ENCODE measurements around the gene RNF41. TPM values are rescaled to one million over a fixed set of nuclear protein-coding genes. Genes with fewer than 3 reads are reported as not detected.

The RNF41 gene
- total and polyA plus RNA-seq, 2 donors (not counting 3 experiments of a cell fraction or from before 2014, with no cell fraction given), result 88.3 to 203 TPM

GRCh38 chr12:56205445-56205844, 16.3 kb downstream of the RNF41 start:
- peaks cover 17% of the 10 kb centered on the region for H3K4me1 ChIP-seq (ENCODE audit: control insufficient read depth, extremely low read depth, insufficient read depth, low read length)
- no peak overlapping the region for H3K4me2 ChIP-seq (ENCODE audit: insufficient read depth, low read length)
- H3K27ac ChIP-seq (ENCODE audit: insufficient read depth, low read depth, low read length), result no peak overlapping the region
- H3K9me3 ChIP-seq (replicated peaks; ENCODE audit: control insufficient read depth, insufficient read depth, low read length), result no peaks in the 10 kb centered on the region
- H3K27me3 ChIP-seq (ENCODE audit: control insufficient read depth in 2 of 2, insufficient read depth in 2 of 2, low read length in 2 of 2), result no peaks in the 10 kb centered on the region
- dilution Hi-C loops (cut with MboI; ENCODE audit: extremely low pct_ligation_motif_present, low sequenced_read_pairs) (no loop called here), intact Hi-C loops (cut with micrococcal nuclease) (no loop called here)
- no peak overlapping the region for H3K4me3 ChIP-seq (replicated peaks in 1 of 3; ENCODE audit: insufficient read depth in 1 of 3, low read depth in 1 of 3, low read length in 3 of 3)
- H2AFZ ChIP-seq (ENCODE audit: low read depth, low read length), result no peak overlapping the region
- H3K36me3 ChIP-seq (ENCODE audit: control insufficient read depth in 2 of 2, extremely low read depth in 1 of 2, insufficient read depth in 2 of 2, low read length in 2 of 2), result peaks cover 12 to 38% of the 10 kb centered on the region in 2 experiments
- H3K79me2 ChIP-seq (ENCODE audit: control insufficient read depth, insufficient read depth, low read length), result no peaks in the 10 kb centered on the region
- no peaks in the 10 kb centered on the region for H3K9me1 ChIP-seq (replicated peaks; ENCODE audit: control insufficient read depth, extremely low read depth, insufficient read depth, low read length)
- DNase-seq (ENCODE audit: low read depth, low spot score) (peak; percentile 65), FAIRE-seq (no peak)
- ChIA-PET POLR2A (interaction anchor here (1.4 to 2.8 kb wide), 2 partner anchors 16 to 87 kb away, joined by 3 to 12 read pairs; partner anchors contain the start of genes RNF41 and ZC3H10), CTCF (interaction anchor here (0.5 to 8.5 kb wide), 12 partner anchors 9 to 259 kb away, joined by 3 to 63 read pairs (median 6); partner anchors contain the start of genes ANKRD52, ESYT1, RNF41 and SMARCC2)
- H4K20me1 ChIP-seq (replicated peaks; ENCODE audit: control insufficient read depth, extremely low read depth, insufficient read depth, low read length), result no peaks in the 10 kb centered on the region
- no TSS peak for BruUV-seq (replicated peaks)
- H3K9ac ChIP-seq (replicated peaks; ENCODE audit: extremely low read depth, insufficient read depth, low read length), result no peak overlapping the region
- peak in 1 of 2 donors; percentile 31 for TF ChIP-seq CTCF (IDR thresholded peaks at IDR 0.05; ENCODE audit: extremely low read depth in 1 of 2, insufficient read depth in 1 of 2, low read depth in 1 of 2, low read length in 2 of 2)
- no peak for TF ChIP-seq POLR2AphosphoS5 (IDR thresholded peaks at IDR 0.05; ENCODE audit: insufficient read depth, low read depth, low read length)

- H3K79me2 ChIP-seq (ENCODE audit: control insufficient read depth, insufficient read depth, low read length), result no peaks in the 10 kb centered on the region
- TF ChIP-seq CTCF (IDR thresholded peaks at IDR 0.05; ENCODE audit: extremely low read depth in 1 of 2, insufficient read depth in 1 of 2, low read depth in 1 of 2, low read length in 2 of 2) (no peak), POLR2A (IDR thresholded peaks at IDR 0.05; ENCODE audit: low read depth, low read length) (no peak)
- no peaks in the 10 kb centered on the region for H3K9me1 ChIP-seq (replicated peaks; ENCODE audit: control insufficient read depth, extremely low read depth, insufficient read depth, low read length)
- H3K9ac ChIP-seq (replicated peaks; ENCODE audit: extremely low read depth, insufficient read depth, low read length), result no peak overlapping the region
- no peak overlapping the region for H3K4me2 ChIP-seq (ENCODE audit: insufficient read depth, low read length)
- ChIA-PET CTCF (interaction anchor here (2.2 to 8.5 kb wide), 4 partner anchors 8 to 260 kb away, joined by 10 to 63 read pairs (median 36); partner anchors contain the start of genes RNF41 and SMARCC2), POLR2A (interaction anchor here (2.8 kb wide), 1 partner anchor 17 kb away, joined by 12 read pairs; the partner anchor contains the start of gene RNF41)
- no peak for DNase-seq (ENCODE audit: low read depth, low spot score)
- H3K27ac ChIP-seq (ENCODE audit: insufficient read depth, low read depth, low read length), result no peak overlapping the region
- H3K4me3 ChIP-seq (replicated peaks in 1 of 3; ENCODE audit: insufficient read depth in 1 of 3, low read depth in 1 of 3, low read length in 3 of 3), result no peak overlapping the region
- H2AFZ ChIP-seq (ENCODE audit: low read depth, low read length), result no peak overlapping the region
- no peaks in the 10 kb centered on the region for H3K27me3 ChIP-seq (ENCODE audit: control insufficient read depth in 2 of 2, insufficient read depth in 2 of 2, low read length in 2 of 2)
- no TSS peak for BruUV-seq (replicated peaks)
- H3K36me3 ChIP-seq (ENCODE audit: control insufficient read depth in 2 of 2, extremely low read depth in 1 of 2, insufficient read depth in 2 of 2, low read length in 2 of 2), result peaks cover 12 to 29% of the 10 kb centered on the region in 2 experiments
- no peaks in the 10 kb centered on the region for H3K9me3 ChIP-seq (replicated peaks; ENCODE audit: control insufficient read depth, insufficient read depth, low read length)
- intact Hi-C loops (cut with micrococcal nuclease) (no loop called here), dilution Hi-C loops (cut with MboI; ENCODE audit: extremely low pct_ligation_motif_present, low sequenced_read_pairs) (no loop called here)
- no peaks in the 10 kb centered on the region for H4K20me1 ChIP-seq (replicated peaks; ENCODE audit: control insufficient read depth, extremely low read depth, insufficient read depth, low read length)
- peaks cover 18% of the 10 kb centered on the region for H3K4me1 ChIP-seq (ENCODE audit: control insufficient read depth, extremely low read depth, insufficient read depth, low read length)
- no peak for FAIRE-seq
Observed at GRCh38 chr12:56204275-56204674, 17.4 kb downstream of the RNF41 start.

All from endothelial cell of umbilical vein (primary cell).